ENCODE results near the gene ST8SIA1.
"Not testable (repeated sequence)": the region's sequence is repeated elsewhere in the genome, so short reads cannot be mapped to it uniquely, and the experiment has no call there.

ST8SIA1 gene

GRCh38 chr12:22164139-22164538, 170.4 kb downstream of the ST8SIA1 start:
- H3K4me3 ChIP-seq (ENCODE audit: low read depth, low read length) = no peak overlapping the region
- TF ChIP-seq CTCF (conservative IDR thresholded peaks at IDR 0.05; ENCODE audit: low read depth, low read length) = no peak
- DNase-seq (ENCODE audit: low read depth) = no peak

GRCh38 chr12:22163594-22163993, 170.9 kb downstream of the ST8SIA1 start:
- no peak for TF ChIP-seq CTCF (conservative IDR thresholded peaks at IDR 0.05; ENCODE audit: low read depth, low read length)
- DNase-seq (ENCODE audit: low read depth) = no peak
- H3K4me3 ChIP-seq (ENCODE audit: low read depth, low read length) = no peak overlapping the region

GRCh38 chr12:22160396-22161003, 174.0 kb downstream of the ST8SIA1 start:
- no peak for TF ChIP-seq CTCF (conservative IDR thresholded peaks at IDR 0.05; ENCODE audit: low read depth, low read length)
- no peak for DNase-seq (ENCODE audit: low read depth)
- H3K4me3 ChIP-seq (ENCODE audit: low read depth, low read length) = no peak overlapping the region

- H3K4me3 ChIP-seq (ENCODE audit: low read depth, low read length); DNase-seq (ENCODE audit: low read depth): not testable (repeated sequence)
Observed at GRCh38 chr12:22149286-22149685, 185.2 kb downstream of the ST8SIA1 start.

- DNase-seq (ENCODE audit: low read depth) = not testable (repeated sequence)
Observed at GRCh38 chr12:22146686-22147085, 187.8 kb downstream of the ST8SIA1 start.

More at GRCh38 chr12:22146686-22147085, 187.8 kb downstream of the ST8SIA1 start:
- not testable (repeated sequence) for H3K4me3 ChIP-seq (ENCODE audit: low read depth, low read length)

Measured in choroid plexus epithelial cell (primary cell).